HepG2 (cell line): ENCODE measurements around the gene BRAF. TPM values are rescaled to one million over a fixed set of nuclear protein-coding genes. Genes with fewer than 3 reads are reported as not detected.

Source experiments
- CENPX ChIP-seq: sonication (generic); formaldehyde crosslinking; IDR thresholded peaks from 2 replicates; pipeline ENCODE4 v1.9.0; 2021; ENCODE audit warnings: mild to moderate bottlenecking, missing genetic modification reagents, moderate library complexity
- CHD2 ChIP-seq: IDR thresholded peaks from 2 replicates; pipeline ENCODE4 v1.6.1; 2011; ENCODE audit warnings: low read depth, low read length, improper control_type of control experiment
- GATA4 ChIP-seq: sonication (generic); IDR thresholded peaks from 2 replicates; pipeline ENCODE4 v1.6.1; 2016; ENCODE audit warnings: antibody characterized with exemption, low read depth, borderline replicate concordance
- GMEB1 ChIP-seq: sonication (generic); formaldehyde crosslinking; IDR thresholded peaks from 2 replicates; pipeline ENCODE4 v1.5.1; 2020; ENCODE audit warnings: missing genetic modification reagents, mild to moderate bottlenecking, borderline replicate concordance
- HDAC6 ChIP-seq: fragments of 200-600 bp; sonication (generic); IDR thresholded peaks from 2 replicates; pipeline ENCODE4 v1.7.0; 2017; ENCODE audit warnings: mild to moderate bottlenecking, antibody characterized with exemption, low read length, low read depth
- HMGXB3 ChIP-seq: sonication (generic); formaldehyde crosslinking; IDR thresholded peaks from 2 replicates; pipeline ENCODE4 v1.4.0; 2020; ENCODE audit warnings: missing genetic modification reagents, borderline replicate concordance
- MXI1 ChIP-seq: IDR thresholded peaks from 3 replicates; pipeline ENCODE4 v1.6.1; 2012; ENCODE audit warnings: low read depth, low read length, inconsistent platforms, borderline replicate concordance
- PITX1 ChIP-seq: sonication (generic); formaldehyde crosslinking; IDR thresholded peaks from 2 replicates; pipeline ENCODE4 v1.5.1; 2020; ENCODE audit warnings: mild to moderate bottlenecking, missing genetic modification reagents
- RXRB ChIP-seq: IDR thresholded peaks from 2 replicates; pipeline ENCODE4 v1.6.1; 2016; ENCODE audit warnings: borderline replicate concordance, missing genetic modification reagents, missing compliant biosample characterization
- ZBTB44 ChIP-seq: sonication (generic); formaldehyde crosslinking; IDR thresholded peaks from 2 replicates; pipeline ENCODE4 v1.4.0; 2020; ENCODE audit warnings: missing genetic modification reagents
- ZBTB8A ChIP-seq: sonication (generic); formaldehyde crosslinking; IDR thresholded peaks from 2 replicates; pipeline ENCODE4 v1.4.0; 2020; ENCODE audit warnings: mild to moderate bottlenecking, low read depth, missing genetic modification reagents, borderline replicate concordance
- ZFP36L2 ChIP-seq: sonication (generic); formaldehyde crosslinking; IDR thresholded peaks from 2 replicates; pipeline ENCODE4 v1.4.0; 2020; ENCODE audit warnings: missing genetic modification reagents
- ZNF101 ChIP-seq: sonication (generic); formaldehyde crosslinking; IDR thresholded peaks from 2 replicates; pipeline ENCODE4 v1.4.0; 2020; ENCODE audit warnings: mild to moderate bottlenecking, low read depth, missing genetic modification reagents, borderline replicate concordance
- ZNF17 ChIP-seq: sonication (generic); formaldehyde crosslinking; IDR thresholded peaks from 2 replicates; pipeline ENCODE4 v1.5.0; 2020; ENCODE audit warnings: mild to moderate bottlenecking, missing genetic modification reagents
- ZNF275 ChIP-seq: sonication (generic); formaldehyde crosslinking; IDR thresholded peaks from 2 replicates; pipeline ENCODE4 v1.8.0; 2022; ENCODE audit warnings: missing genetic modification reagents, mild to moderate bottlenecking, inconsistent platforms, borderline replicate concordance
- ZNF343 ChIP-seq: sonication (generic); formaldehyde crosslinking; IDR thresholded peaks from 2 replicates; pipeline ENCODE4 v1.4.0; 2020; ENCODE audit warnings: mild to moderate bottlenecking, missing genetic modification reagents
- ZNF354B ChIP-seq: sonication (generic); formaldehyde crosslinking; IDR thresholded peaks from 2 replicates; pipeline ENCODE4 v1.8.0; 2022; ENCODE audit warnings: mild to moderate bottlenecking, missing genetic modification reagents
- ZNF431 ChIP-seq: sonication (generic); formaldehyde crosslinking; IDR thresholded peaks from 2 replicates; pipeline ENCODE4 v1.9.0; 2022; ENCODE audit warnings: missing genetic modification reagents, low read depth, mild to moderate bottlenecking, borderline replicate concordance
- ZNF572 ChIP-seq: sonication (generic); formaldehyde crosslinking; IDR thresholded peaks from 2 replicates; pipeline ENCODE4 v1.5.1; 2020; ENCODE audit warnings: mild to moderate bottlenecking, missing genetic modification reagents
- ZSCAN29 ChIP-seq: sonication (generic); formaldehyde crosslinking; conservative IDR thresholded peaks from 2 replicates; pipeline ENCODE4 v1.4.0; 2020; ENCODE audit warnings: mild to moderate bottlenecking, missing genetic modification reagents
- polyA plus RNA-seq, 8 experiments: library from polyadenylated mRNA; depleted of rRNA in 3 of 8; stranded (reverse) in 7 of 8; unstranded in 1 of 8; fragments of >200 nt; fragmentation: Illumina TruSeq in 4 of 8; extraction: Trizol in 4 of 8; gene quantifications; 2 replicates each; pipeline versions ENCODE4 v1.2.1 to v1.2.3, GENCODE V29; 2011 to 2016; ENCODE audit warnings: low read depth in 4 of 8, missing spikeins in 1 of 8, mixed read lengths in 1 of 8; ENCODE audit not compliant: insufficient read depth in 1 of 8
- total RNA-seq, 5 experiments: library from RNA; depleted of rRNA; stranded (reverse); fragments of >200 nt; fragmentation: Illumina TruSeq; extraction: Trizol; gene quantifications; 2 replicates each; pipeline ENCODE4 v1.2.3, GENCODE V29; 2016; ENCODE audit warnings: low read depth in 1 of 5

Gene BRAF
- total and polyA plus RNA-seq, 2 of the 13 experiments (the other 11 are each of a cell fraction or from before 2014, with no cell fraction given) = 12.5 to 13.4 TPM

GRCh38 chr7:140696680-140697446 lies 227.9 kb downstream of the BRAF start, which contains the start of gene NDUFB2 (continued):
- peak; percentile 36 for TF ChIP-seq RXRB (CRISPR knock-in tag)
- no peak for TF ChIP-seq CHD2
- no peak for TF ChIP-seq ZNF101 (CRISPR knock-in tag)
- peak; percentile 66; the same call in 1 of the 2 replicates for TF ChIP-seq ZSCAN29 (CRISPR knock-in tag)
- TF ChIP-seq ZBTB8A = 0 out of 2 replicates have a peak, but pooled peaks have one; percentile 66
- TF ChIP-seq ZNF275 = peak; percentile 90; the same call in 1 of the 2 replicates
- TF ChIP-seq MXI1 = no peak; the same call in 2 of the 3 replicates
- no peak for TF ChIP-seq CENPX
- TF ChIP-seq HMGXB3 (CRISPR knock-in tag) = 0 out of 2 replicates have a peak, but pooled peaks have one; percentile 20
- peak; percentile 89; the same call in 1 of the 2 replicates for TF ChIP-seq GMEB1 (CRISPR knock-in tag)
- peak; percentile 78; the same call in 1 of the 2 replicates for TF ChIP-seq ZNF572 (CRISPR knock-in tag)
- TF ChIP-seq ZNF431 (CRISPR knock-in tag) = peak; percentile 62
- TF ChIP-seq HDAC6 = no peak
- peak; percentile 43; the same call in 1 of the 2 replicates for TF ChIP-seq PITX1 (CRISPR knock-in tag)
- TF ChIP-seq ZBTB44 (CRISPR knock-in tag) = no peak
- TF ChIP-seq GATA4 = no peak; the same call in 1 of the 2 replicates
- TF ChIP-seq ZNF343 (CRISPR knock-in tag) = peak; percentile 88
- TF ChIP-seq ZFP36L2 (CRISPR knock-in tag) = 0 out of 2 replicates have a peak, but pooled peaks have one; percentile 1
- TF ChIP-seq ZNF17 (CRISPR knock-in tag) = no peak
- peak; percentile 88; the same call in 1 of the 2 replicates for TF ChIP-seq ZNF354B (CRISPR knock-in tag)
